DND-41 (cell line): ENCODE measurements around the gene ABCA12.

Experiments used
- EZH2 ChIP-seq: IDR thresholded peaks from 3 replicates; pipeline ENCODE4 v1.6.1; 2012; ENCODE audit warnings: borderline replicate concordance, low read depth, mild to moderate bottlenecking, moderate library complexity, low read length, inconsistent platforms; ENCODE audit not compliant: severe bottlenecking
- TF ChIP-seq, protein P1 (sequence below): IDR thresholded peaks from 2 replicates; pipeline ENCODE4 v1.5.1; 2012; ENCODE audit warnings: borderline replicate concordance, low read length, moderate library complexity, mild to moderate bottlenecking; ENCODE audit not compliant: poor library complexity, severe bottlenecking; ENCODE audit errors: extremely low read depth

DNA sequence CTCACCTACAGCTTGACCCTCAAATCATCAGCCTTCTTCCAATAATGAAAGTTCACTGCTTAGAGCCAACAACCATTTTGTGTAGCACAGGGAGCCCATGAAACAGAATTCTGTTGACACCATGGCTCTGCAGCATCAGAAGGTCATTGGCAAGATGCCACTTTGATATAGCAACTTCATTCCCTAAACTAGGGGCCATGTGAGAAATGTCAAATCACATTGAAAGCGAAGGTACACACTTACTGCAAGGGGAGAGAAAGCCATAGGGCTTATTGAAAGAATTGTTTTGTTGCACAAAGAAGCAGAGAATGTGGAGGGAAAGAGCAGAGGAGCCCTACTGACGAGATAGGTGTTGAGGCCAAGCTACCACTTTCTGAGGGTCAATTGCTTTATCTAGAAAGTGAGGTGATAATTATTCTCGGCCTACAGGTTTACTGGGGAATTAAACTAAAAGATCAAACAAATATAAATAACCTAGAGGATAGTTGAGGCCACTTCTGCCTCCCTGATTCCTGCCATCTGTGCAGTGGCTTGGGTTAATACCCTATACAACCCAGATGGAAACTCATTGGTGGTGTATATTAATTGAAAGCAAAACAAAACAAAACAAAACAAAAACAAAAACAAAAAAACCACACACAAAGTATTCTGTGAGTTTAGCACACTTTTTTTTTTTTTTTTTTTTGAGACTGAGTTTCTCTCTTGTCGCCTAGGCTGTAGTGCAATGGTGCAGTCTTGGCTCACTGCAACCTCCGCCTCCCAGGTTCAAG is 5.9 kb upstream of the ABCA12 start:
- TF ChIP-seq, protein P1, sequence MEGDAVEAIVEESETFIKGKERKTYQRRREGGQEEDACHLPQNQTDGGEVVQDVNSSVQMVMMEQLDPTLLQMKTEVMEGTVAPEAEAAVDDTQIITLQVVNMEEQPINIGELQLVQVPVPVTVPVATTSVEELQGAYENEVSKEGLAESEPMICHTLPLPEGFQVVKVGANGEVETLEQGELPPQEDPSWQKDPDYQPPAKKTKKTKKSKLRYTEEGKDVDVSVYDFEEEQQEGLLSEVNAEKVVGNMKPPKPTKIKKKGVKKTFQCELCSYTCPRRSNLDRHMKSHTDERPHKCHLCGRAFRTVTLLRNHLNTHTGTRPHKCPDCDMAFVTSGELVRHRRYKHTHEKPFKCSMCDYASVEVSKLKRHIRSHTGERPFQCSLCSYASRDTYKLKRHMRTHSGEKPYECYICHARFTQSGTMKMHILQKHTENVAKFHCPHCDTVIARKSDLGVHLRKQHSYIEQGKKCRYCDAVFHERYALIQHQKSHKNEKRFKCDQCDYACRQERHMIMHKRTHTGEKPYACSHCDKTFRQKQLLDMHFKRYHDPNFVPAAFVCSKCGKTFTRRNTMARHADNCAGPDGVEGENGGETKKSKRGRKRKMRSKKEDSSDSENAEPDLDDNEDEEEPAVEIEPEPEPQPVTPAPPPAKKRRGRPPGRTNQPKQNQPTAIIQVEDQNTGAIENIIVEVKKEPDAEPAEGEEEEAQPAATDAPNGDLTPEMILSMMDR: no peak
- no peak for TF ChIP-seq EZH2
